ENCODE data around the gene PSD4.

Gene PSD4

GRCh38 chr2:113142290-113142689 is 31.5 kb upstream of the PSD4 start:
- DNase-seq (ENCODE audit: low read depth in 1 of 2, low spot score in 1 of 2) = no peak

GRCh38 chr2:113144259-113144658 is 29.5 kb upstream of the PSD4 start:
- no peak for DNase-seq (ENCODE audit: low read depth in 1 of 2, low spot score in 1 of 2)

GRCh38 chr2:113148606-113149552 is 24.9 kb upstream of the PSD4 start:
- no peak for DNase-seq (ENCODE audit: low read depth in 1 of 2, low spot score in 1 of 2)

GRCh38 chr2:113149553-113150257 is 24.1 kb upstream of the PSD4 start:
- no peak for DNase-seq (ENCODE audit: low read depth in 1 of 2, low spot score in 1 of 2)

GRCh38 chr2:113150258-113150601 is 23.5 kb upstream of the PSD4 start:
- DNase-seq (ENCODE audit: low read depth in 1 of 2, low spot score in 1 of 2) = no peak

GRCh38 chr2:113155331-113155730 is 18.4 kb upstream of the PSD4 start:
- no peak for DNase-seq (ENCODE audit: low read depth in 1 of 2, low spot score in 1 of 2)

- no peak for DNase-seq (ENCODE audit: low read depth in 1 of 2, low spot score in 1 of 2)
Measured at GRCh38 chr2:113156278-113157117, 17.3 kb upstream of the PSD4 start.

GRCh38 chr2:113157118-113157896 is 16.5 kb upstream of the PSD4 start:
- no peak for DNase-seq (ENCODE audit: low read depth in 1 of 2, low spot score in 1 of 2)

GRCh38 chr2:113157897-113158753 is 15.6 kb upstream of the PSD4 start:
- no peak for DNase-seq (ENCODE audit: low read depth in 1 of 2, low spot score in 1 of 2)

GRCh38 chr2:113158884-113159553 is 14.8 kb upstream of the PSD4 start:
- DNase-seq (ENCODE audit: low read depth in 1 of 2, low spot score in 1 of 2) = no peak

- DNase-seq (ENCODE audit: low read depth in 1 of 2, low spot score in 1 of 2) = no peak
Measured at GRCh38 chr2:113160248-113160647, 13.5 kb upstream of the PSD4 start.

- DNase-seq (ENCODE audit: low read depth in 1 of 2, low spot score in 1 of 2) = no peak
Measured at GRCh38 chr2:113160962-113161361, 12.8 kb upstream of the PSD4 start.

GRCh38 chr2:113162173-113162572 is 11.6 kb upstream of the PSD4 start:
- DNase-seq (ENCODE audit: low read depth in 1 of 2, low spot score in 1 of 2) = no peak

GRCh38 chr2:113162869-113163268 is 10.9 kb upstream of the PSD4 start:
- no peak for DNase-seq (ENCODE audit: low read depth in 1 of 2, low spot score in 1 of 2)

- no peak for DNase-seq (ENCODE audit: low read depth in 1 of 2, low spot score in 1 of 2)
Measured at GRCh38 chr2:113164215-113164929, 9.4 kb upstream of the PSD4 start.

GRCh38 chr2:113164930-113165585 is 8.7 kb upstream of the PSD4 start:
- DNase-seq (ENCODE audit: low read depth in 1 of 2, low spot score in 1 of 2) = no peak

GRCh38 chr2:113166187-113166645 is 7.6 kb upstream of the PSD4 start:
- DNase-seq (ENCODE audit: low read depth in 1 of 2, low spot score in 1 of 2) = no peak

Measured in stimulated activated CD4-positive, alpha-beta T cell treated with anti-CD3 and anti-CD28 coated beads, Interleukin-15, amount 100 ng/mL, for 1 hour (primary cell).